ENCODE measurements around the gene PCDH9.

PCDH9 gene

DNA sequence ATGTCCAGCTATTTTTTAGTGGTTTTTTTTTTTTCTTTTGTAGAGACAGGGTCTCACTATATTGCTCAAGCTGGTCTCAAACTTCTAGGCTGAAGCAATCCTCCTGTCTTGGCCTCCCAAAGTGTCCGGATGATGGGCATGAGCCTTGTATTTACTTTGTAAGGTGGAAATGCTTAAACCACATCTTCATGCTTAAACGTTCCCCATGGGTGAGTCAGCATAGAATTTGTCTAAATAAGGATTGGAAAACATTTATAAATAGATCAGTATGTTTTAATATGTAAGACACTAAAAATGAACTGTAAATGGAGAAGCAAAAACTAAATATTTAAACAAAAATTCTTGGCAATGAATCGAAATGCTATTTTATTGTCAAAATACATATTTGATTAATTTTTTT is 698.0 kb downstream of the PCDH9 start:
- Histone ChIP-seq H3K4me1 (ENCODE audit: control insufficient read depth in 2 of 2, insufficient read depth in 1 of 2, low read depth in 1 of 2, low read length in 2 of 2) (peaks cover 0 to 3% of the 10 kb centered on the region in 2 donors), H3K4me3 (ENCODE audit: low read length in 2 of 2) (no peak overlapping the region), H3K27ac (replicated peaks; ENCODE audit: low read length) (no peak overlapping the region), H3K14ac (ENCODE audit: low read length) (no peak overlapping the region), H3K4me2 (ENCODE audit: insufficient read depth, low read length, poor library complexity, severe bottlenecking) (no peak overlapping the region), H2BK12ac (ENCODE audit: low read length) (no peak overlapping the region), H4K8ac (ENCODE audit: low read depth, low read length) (no peak overlapping the region), H2AK5ac (ENCODE audit: low read depth, low read length) (no peak overlapping the region), H3K36me3 (replicated peaks in 1 of 2; ENCODE audit: control insufficient read depth in 2 of 2, insufficient read depth in 2 of 2, low read length in 2 of 2) (no peaks in the 10 kb centered on the region), H3K79me1 (ENCODE audit: low read depth, low read length) (no peaks in the 10 kb centered on the region), H3K18ac (ENCODE audit: low read length) (no peak overlapping the region), H2AFZ (ENCODE audit: low read length) (no peak overlapping the region), H3K4ac (ENCODE audit: low read length) (no peak overlapping the region), H2BK5ac (ENCODE audit: low read length) (no peak overlapping the region), H3K27me3 (ENCODE audit: control insufficient read depth in 3 of 3, insufficient read depth in 3 of 3, low read depth in 1 of 3, low read length in 3 of 3) (no peaks in the 10 kb centered on the region), H3K9me3 (replicated peaks in 1 of 2; ENCODE audit: control insufficient read depth in 2 of 2, insufficient read depth in 1 of 2, low read depth in 1 of 2, low read length in 2 of 2) (no peaks in the 10 kb centered on the region), H3K9ac (ENCODE audit: low read depth, low read length, poor library complexity) (no peak overlapping the region), H2BK15ac (ENCODE audit: low read length) (no peak overlapping the region), H2BK120ac (ENCODE audit: low read depth, low read length) (no peak overlapping the region), H3K23ac (ENCODE audit: low read depth, low read length, poor library complexity) (no peak overlapping the region), H4K91ac (ENCODE audit: low read depth, low read length, poor library complexity) (no peak overlapping the region)
- WGBS, 2 donors (ENCODE audit: extremely low coverage in 2 of 2, insufficient read length in 2 of 2, insufficient replicate concordance in 1 of 2): no CpG with 5 or more reads among the region's 3 CpGs
- no peak for DNase-seq (ENCODE audit: low spot score)

GRCh38 chr13:66530686-66531085 is 699.5 kb downstream of the PCDH9 start:
- Histone ChIP-seq H3K9me3 (replicated peaks in 1 of 2; ENCODE audit: control insufficient read depth in 2 of 2, insufficient read depth in 1 of 2, low read depth in 1 of 2, low read length in 2 of 2) (no peaks in the 10 kb centered on the region), H3K14ac (ENCODE audit: low read length) (no peak overlapping the region), H2BK15ac (ENCODE audit: low read length) (no peak overlapping the region), H2BK120ac (ENCODE audit: low read depth, low read length) (no peak overlapping the region), H3K23ac (ENCODE audit: low read depth, low read length, poor library complexity) (no peak overlapping the region), H2BK5ac (ENCODE audit: low read length) (no peak overlapping the region), H3K4me3 (ENCODE audit: low read length in 2 of 2) (no peak overlapping the region), H2AK5ac (ENCODE audit: low read depth, low read length) (no peak overlapping the region), H3K36me3 (replicated peaks in 1 of 2; ENCODE audit: control insufficient read depth in 2 of 2, insufficient read depth in 2 of 2, low read length in 2 of 2) (no peaks in the 10 kb centered on the region), H3K27me3 (ENCODE audit: control insufficient read depth in 3 of 3, insufficient read depth in 3 of 3, low read depth in 1 of 3, low read length in 3 of 3) (no peaks in the 10 kb centered on the region), H4K8ac (ENCODE audit: low read depth, low read length) (no peak overlapping the region), H3K4me1 (ENCODE audit: control insufficient read depth in 2 of 2, insufficient read depth in 1 of 2, low read depth in 1 of 2, low read length in 2 of 2) (peaks cover 0 to 3% of the 10 kb centered on the region in 2 donors), H2AFZ (ENCODE audit: low read length) (peak overlapping the region; percentile 62), H3K79me1 (ENCODE audit: low read depth, low read length) (no peaks in the 10 kb centered on the region), H3K27ac (replicated peaks; ENCODE audit: low read length) (no peak overlapping the region), H3K4me2 (ENCODE audit: insufficient read depth, low read length, poor library complexity, severe bottlenecking) (no peak overlapping the region), H3K9ac (ENCODE audit: low read depth, low read length, poor library complexity) (no peak overlapping the region), H3K18ac (ENCODE audit: low read length) (no peak overlapping the region), H4K91ac (ENCODE audit: low read depth, low read length, poor library complexity) (no peak overlapping the region), H3K4ac (ENCODE audit: low read length) (no peak overlapping the region), H2BK12ac (ENCODE audit: low read length) (no peak overlapping the region)
- no peak for DNase-seq (ENCODE audit: low spot score)
- no CpG with 5 or more reads among the region's 1 CpG for WGBS, 2 donors (ENCODE audit: extremely low coverage in 2 of 2, insufficient read length in 2 of 2, insufficient replicate concordance in 1 of 2)

DNA sequence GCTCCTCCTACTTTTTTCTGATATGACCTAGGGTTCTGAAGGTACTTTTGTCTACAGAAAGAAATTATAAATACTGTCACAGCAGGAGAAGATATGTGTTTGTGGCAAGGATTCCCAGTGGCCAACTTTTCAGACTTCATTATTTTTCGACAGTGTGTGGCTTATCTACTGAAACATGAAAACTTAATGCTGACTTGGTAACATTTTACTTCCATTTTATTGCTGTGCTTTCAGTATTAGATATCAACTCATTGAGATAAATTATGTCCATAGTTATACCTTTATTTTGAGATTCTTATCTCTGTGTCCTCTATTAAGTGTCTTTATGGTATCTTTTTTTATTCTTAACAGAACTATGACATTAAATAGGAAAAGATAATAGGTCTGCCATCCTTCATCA is 700.0 kb downstream of the PCDH9 start:
- peaks cover 0 to 3% of the 10 kb centered on the region in 2 donors for H3K4me1 ChIP-seq (ENCODE audit: control insufficient read depth in 2 of 2, insufficient read depth in 1 of 2, low read depth in 1 of 2, low read length in 2 of 2)
- DNase-seq (ENCODE audit: low spot score): no peak
- H4K8ac ChIP-seq (ENCODE audit: low read depth, low read length): no peak overlapping the region
- H2AFZ ChIP-seq (ENCODE audit: low read length): no peak overlapping the region
- H3K27me3 ChIP-seq (ENCODE audit: control insufficient read depth in 3 of 3, insufficient read depth in 3 of 3, low read depth in 1 of 3, low read length in 3 of 3): no peaks in the 10 kb centered on the region
- no peak overlapping the region for H3K23ac ChIP-seq (ENCODE audit: low read depth, low read length, poor library complexity)
- no peak overlapping the region for H2BK15ac ChIP-seq (ENCODE audit: low read length)
- H2BK5ac ChIP-seq (ENCODE audit: low read length): no peak overlapping the region
- H2BK120ac ChIP-seq (ENCODE audit: low read depth, low read length): no peak overlapping the region
- H3K18ac ChIP-seq (ENCODE audit: low read length): no peak overlapping the region
- no peak overlapping the region for H2BK12ac ChIP-seq (ENCODE audit: low read length)
- H3K4ac ChIP-seq (ENCODE audit: low read length): no peak overlapping the region
- H3K14ac ChIP-seq (ENCODE audit: low read length): no peak overlapping the region
- H3K36me3 ChIP-seq (replicated peaks in 1 of 2; ENCODE audit: control insufficient read depth in 2 of 2, insufficient read depth in 2 of 2, low read length in 2 of 2): no peaks in the 10 kb centered on the region
- H3K27ac ChIP-seq (replicated peaks; ENCODE audit: low read length): no peak overlapping the region
- no peaks in the 10 kb centered on the region for H3K9me3 ChIP-seq (replicated peaks in 1 of 2; ENCODE audit: control insufficient read depth in 2 of 2, insufficient read depth in 1 of 2, low read depth in 1 of 2, low read length in 2 of 2)
- H3K4me3 ChIP-seq (ENCODE audit: low read length in 2 of 2): no peak overlapping the region
- H3K4me2 ChIP-seq (ENCODE audit: insufficient read depth, low read length, poor library complexity, severe bottlenecking): no peak overlapping the region
- H3K79me1 ChIP-seq (ENCODE audit: low read depth, low read length): no peaks in the 10 kb centered on the region
- no peak overlapping the region for H3K9ac ChIP-seq (ENCODE audit: low read depth, low read length, poor library complexity)
- WGBS, 2 donors (ENCODE audit: extremely low coverage in 2 of 2, insufficient read length in 2 of 2, insufficient replicate concordance in 1 of 2): no CpG with 5 or more reads among the region's 1 CpG
- no peak overlapping the region for H2AK5ac ChIP-seq (ENCODE audit: low read depth, low read length)
- no peak overlapping the region for H4K91ac ChIP-seq (ENCODE audit: low read depth, low read length, poor library complexity)

- H2AFZ ChIP-seq (ENCODE audit: low read length): peak overlapping the region; percentile 60
- H3K4me3 ChIP-seq (ENCODE audit: low read length in 2 of 2): no peak overlapping the region
- no peaks in the 10 kb centered on the region for H3K9me3 ChIP-seq (replicated peaks in 1 of 2; ENCODE audit: control insufficient read depth in 2 of 2, insufficient read depth in 1 of 2, low read depth in 1 of 2, low read length in 2 of 2)
- H2BK12ac ChIP-seq (ENCODE audit: low read length): no peak overlapping the region
- no peak overlapping the region for H2BK15ac ChIP-seq (ENCODE audit: low read length)
- peaks cover 0 to 3% of the 10 kb centered on the region in 2 donors for H3K4me1 ChIP-seq (ENCODE audit: control insufficient read depth in 2 of 2, insufficient read depth in 1 of 2, low read depth in 1 of 2, low read length in 2 of 2)
- DNase-seq (ENCODE audit: low spot score): no peak
- H3K4me2 ChIP-seq (ENCODE audit: insufficient read depth, low read length, poor library complexity, severe bottlenecking): no peak overlapping the region
- H4K91ac ChIP-seq (ENCODE audit: low read depth, low read length, poor library complexity): no peak overlapping the region
- no peak overlapping the region for H2AK5ac ChIP-seq (ENCODE audit: low read depth, low read length)
- H3K18ac ChIP-seq (ENCODE audit: low read length): no peak overlapping the region
- H2BK120ac ChIP-seq (ENCODE audit: low read depth, low read length): no peak overlapping the region
- no peaks in the 10 kb centered on the region for H3K27me3 ChIP-seq (ENCODE audit: control insufficient read depth in 3 of 3, insufficient read depth in 3 of 3, low read depth in 1 of 3, low read length in 3 of 3)
- H3K27ac ChIP-seq (replicated peaks; ENCODE audit: low read length): no peak overlapping the region
- H3K36me3 ChIP-seq (replicated peaks in 1 of 2; ENCODE audit: control insufficient read depth in 2 of 2, insufficient read depth in 2 of 2, low read length in 2 of 2): no peaks in the 10 kb centered on the region
- H3K9ac ChIP-seq (ENCODE audit: low read depth, low read length, poor library complexity): no peak overlapping the region
- H2BK5ac ChIP-seq (ENCODE audit: low read length): no peak overlapping the region
- no peak overlapping the region for H3K4ac ChIP-seq (ENCODE audit: low read length)
- WGBS, 2 donors (ENCODE audit: extremely low coverage in 2 of 2, insufficient read length in 2 of 2, insufficient replicate concordance in 1 of 2): no CpG with 5 or more reads among the region's 2 CpGs
- no peak overlapping the region for H4K8ac ChIP-seq (ENCODE audit: low read depth, low read length)
- no peaks in the 10 kb centered on the region for H3K79me1 ChIP-seq (ENCODE audit: low read depth, low read length)
- H3K14ac ChIP-seq (ENCODE audit: low read length): no peak overlapping the region
- H3K23ac ChIP-seq (ENCODE audit: low read depth, low read length, poor library complexity): no peak overlapping the region
Observed at GRCh38 chr13:66528944-66529576, 701.1 kb downstream of the PCDH9 start.

Measured in neuronal stem cell (in vitro differentiated cells).